GM10266 (cell line): ENCODE data around the gene TTLL7.

ENCODE experiments used
- DNase-seq: peaks from one replicate; pipeline ENCODE4 v3.0.0; 2012; ENCODE audit errors: extremely low spot score
- TF ChIP-seq, protein P1 (sequence below): IDR thresholded peaks from 2 replicates; pipeline ENCODE4 v1.5.1; 2012; ENCODE audit warnings: mild to moderate bottlenecking, low read depth; ENCODE audit not compliant: control insufficient read depth, insufficient read depth; ENCODE audit errors: missing control alignments

The TTLL7 gene

GRCh38 chr1:83844546-83844945 lies 154.4 kb downstream of the TTLL7 start:
- TF ChIP-seq, protein P1, sequence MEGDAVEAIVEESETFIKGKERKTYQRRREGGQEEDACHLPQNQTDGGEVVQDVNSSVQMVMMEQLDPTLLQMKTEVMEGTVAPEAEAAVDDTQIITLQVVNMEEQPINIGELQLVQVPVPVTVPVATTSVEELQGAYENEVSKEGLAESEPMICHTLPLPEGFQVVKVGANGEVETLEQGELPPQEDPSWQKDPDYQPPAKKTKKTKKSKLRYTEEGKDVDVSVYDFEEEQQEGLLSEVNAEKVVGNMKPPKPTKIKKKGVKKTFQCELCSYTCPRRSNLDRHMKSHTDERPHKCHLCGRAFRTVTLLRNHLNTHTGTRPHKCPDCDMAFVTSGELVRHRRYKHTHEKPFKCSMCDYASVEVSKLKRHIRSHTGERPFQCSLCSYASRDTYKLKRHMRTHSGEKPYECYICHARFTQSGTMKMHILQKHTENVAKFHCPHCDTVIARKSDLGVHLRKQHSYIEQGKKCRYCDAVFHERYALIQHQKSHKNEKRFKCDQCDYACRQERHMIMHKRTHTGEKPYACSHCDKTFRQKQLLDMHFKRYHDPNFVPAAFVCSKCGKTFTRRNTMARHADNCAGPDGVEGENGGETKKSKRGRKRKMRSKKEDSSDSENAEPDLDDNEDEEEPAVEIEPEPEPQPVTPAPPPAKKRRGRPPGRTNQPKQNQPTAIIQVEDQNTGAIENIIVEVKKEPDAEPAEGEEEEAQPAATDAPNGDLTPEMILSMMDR: no peak
- DNase-seq: no peak

- no peak for DNase-seq
- TF ChIP-seq, protein P1: no peak
These were observed 159.3 kb downstream of the TTLL7 start for GRCh38 chr1:83839566-83840173.

DNA sequence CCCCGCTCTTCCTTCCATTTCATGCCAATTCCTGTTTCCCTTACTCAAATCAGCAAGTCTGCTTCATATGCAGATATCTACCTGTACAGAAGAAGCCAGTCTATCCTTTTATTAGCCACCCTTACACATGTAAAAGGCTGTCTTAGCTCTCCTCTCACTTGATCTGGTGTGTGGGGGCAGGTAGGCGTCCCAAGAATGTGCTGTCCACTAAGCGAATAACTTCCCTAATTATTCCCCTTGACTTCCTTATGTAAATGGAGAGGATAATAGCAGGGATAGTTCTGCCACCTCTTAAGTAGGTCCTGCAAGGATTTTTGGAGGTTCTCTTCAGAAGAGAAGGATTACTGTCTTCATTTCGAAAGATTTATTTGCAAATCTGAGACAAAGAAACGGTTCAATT lies 160.4 kb downstream of the TTLL7 start:
- TF ChIP-seq, protein P1: no peak

DNA sequence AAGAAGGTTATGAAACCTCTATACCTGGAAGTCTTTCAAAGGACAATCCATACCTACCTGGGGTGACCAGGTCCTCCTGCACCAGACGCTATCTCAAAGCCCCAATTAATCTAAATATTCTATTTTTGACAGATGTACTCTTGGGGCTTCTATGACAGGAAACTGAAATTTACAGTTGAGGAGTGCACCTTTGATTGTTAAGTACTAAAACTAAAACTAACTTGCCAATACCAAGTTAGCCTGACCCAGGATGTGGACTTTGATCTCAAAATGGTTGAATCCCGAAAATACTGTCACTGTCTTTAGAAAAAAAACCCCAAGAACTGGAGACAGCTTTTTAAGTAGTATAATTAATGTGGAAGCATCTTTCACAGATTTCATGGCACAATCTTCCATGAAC lies 162.4 kb downstream of the TTLL7 start:
- no peak for DNase-seq
- TF ChIP-seq, protein P1: no peak

More for the DNA sequence above, 160.4 kb downstream of the TTLL7 start:
- no peak for DNase-seq

DNA sequence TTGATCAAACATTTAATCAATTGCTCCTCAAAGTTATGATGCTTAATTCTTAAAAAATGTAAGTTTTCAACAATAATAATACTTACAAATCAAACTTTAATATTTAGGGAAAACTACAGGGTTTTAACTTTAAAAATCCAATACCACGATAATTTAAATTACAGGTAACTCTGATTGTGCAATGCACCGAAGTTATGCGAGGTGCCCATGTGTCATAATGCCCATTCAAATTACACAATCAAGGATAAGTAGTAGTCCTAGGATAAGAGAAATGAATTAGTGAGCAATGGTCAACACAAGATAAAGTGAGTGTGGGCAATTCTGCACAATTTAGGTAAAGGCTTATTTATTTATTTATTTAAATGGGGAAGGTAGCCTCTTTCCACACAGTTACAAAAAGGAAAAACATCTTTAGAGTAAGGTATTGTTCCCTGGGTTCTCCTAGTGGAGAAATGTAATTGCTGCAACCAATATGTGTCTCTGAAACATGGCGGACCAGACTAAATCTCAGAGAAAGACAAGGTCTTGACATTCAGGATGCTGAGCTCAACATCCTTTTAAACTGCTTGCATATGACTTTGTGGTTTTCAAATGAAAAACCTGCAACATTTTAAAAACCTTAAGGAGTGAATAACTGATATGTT lies 164.2 kb downstream of the TTLL7 start:
- no peak for DNase-seq
- TF ChIP-seq, protein P1: no peak

DNA sequence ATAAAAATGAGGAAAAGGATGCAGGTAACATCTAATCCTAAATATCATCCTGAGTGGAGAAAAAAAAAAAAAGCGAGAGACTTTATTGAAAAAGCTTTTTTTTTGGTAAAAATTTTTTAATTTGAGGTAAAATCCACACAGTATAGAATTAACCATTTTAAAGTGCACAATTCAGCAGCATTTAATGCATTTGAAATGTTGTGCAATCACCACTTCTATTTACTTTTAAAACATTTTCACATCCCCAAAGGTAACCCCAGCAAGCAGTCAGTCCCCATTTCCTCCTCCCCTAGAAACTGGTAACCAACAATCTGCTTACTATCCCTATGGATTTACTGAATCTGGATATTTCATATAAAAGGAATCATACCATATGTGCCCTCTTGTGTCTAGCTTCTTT lies 166.7 kb downstream of the TTLL7 start:
- DNase-seq: no peak
- TF ChIP-seq, protein P1: no peak

GRCh38 chr1:83829106-83829505 lies 169.8 kb downstream of the TTLL7 start:
- no peak for DNase-seq
- TF ChIP-seq, protein P1: no peak
